OCI-LY7 (cell line): ENCODE measurements around the gene CYTIP. TPM values are rescaled to one million over a fixed set of nuclear protein-coding genes. Genes with fewer than 3 reads are reported as not detected.

Source experiments
- BruUV-seq: library from RNA; stranded (reverse); fragments of 400-500 nt; replicated peaks from 2 replicates; lab custom pipeline; 2021; lab: Mats Ljungman, UMichigan
- CTCF ChIA-PET: fragments of 300-600 bp; sonication (Branson Sonifier 250); formaldehyde crosslinking; loops from one replicate; lab custom pipeline; 2022; ENCODE audit warnings: antibody characterized with exemption; ENCODE audit not compliant: unreplicated experiment; lab: Charles Lee
- POLR2A ChIA-PET: fragments of 300-600 bp; sonication (Branson Sonifier 250); formaldehyde crosslinking; loops from one replicate; lab custom pipeline; 2022; ENCODE audit warnings: antibody characterized with exemption; lab: Charles Lee
- DNase-seq: peaks from one replicate; pipeline ENCODE4 v3.0.0-alpha.2; 2015; ENCODE audit warnings: low spot score
- H2AFZ ChIP-seq: fragments of 200-600 bp; sonication (generic), shearing (Covaris generic); 2 replicates; pipeline ENCODE4 v1.6.1; 2014; ENCODE audit warnings: mild to moderate bottlenecking, antibody characterized with exemption, low read length, moderate library complexity
- H3K27ac ChIP-seq: fragments of 200-600 bp; sonication (generic); 2 replicates; pipeline ENCODE4 v1.5.1; 2014; ENCODE audit warnings: mixed run types, low read depth, mild to moderate bottlenecking, moderate library complexity, low read length, inconsistent platforms; ENCODE audit not compliant: poor library complexity, severe bottlenecking
- H3K36me3 ChIP-seq: fragments of 200-600 bp; sonication (generic); 2 replicates; pipeline ENCODE4 v1.6.1; 2014; ENCODE audit warnings: mild to moderate bottlenecking, antibody characterized with exemption, low read length, moderate library complexity, mixed read lengths; ENCODE audit not compliant: insufficient read depth
- H3K4me1 ChIP-seq: fragments of 200-600 bp; sonication (generic); 2 replicates; pipeline ENCODE4 v1.5.1; 2014; ENCODE audit warnings: mild to moderate bottlenecking, low read length; ENCODE audit not compliant: insufficient read depth, poor library complexity, severe bottlenecking
- H3K4me2 ChIP-seq: fragments of 200-600 bp; sonication (generic); 2 replicates; pipeline ENCODE4 v1.6.1; 2014; ENCODE audit warnings: mild to moderate bottlenecking, low read length
- H3K4me3 ChIP-seq: fragments of 200-600 bp; sonication (generic); 2 replicates; pipeline ENCODE4 v1.5.1; 2014; ENCODE audit warnings: mild to moderate bottlenecking, low read depth, low read length; ENCODE audit not compliant: poor library complexity, severe bottlenecking
- H3K79me2 ChIP-seq: fragments of 200-600 bp; sonication (generic); 2 replicates; pipeline ENCODE4 v1.6.1; 2016; ENCODE audit warnings: low read depth, mild to moderate bottlenecking, low read length, moderate library complexity, mixed read lengths; ENCODE audit not compliant: insufficient read depth
- H3K9me2 ChIP-seq: fragments of 200-600 bp; sonication (generic); 2 replicates; pipeline ENCODE4 v1.6.1; 2016; ENCODE audit warnings: mild to moderate bottlenecking, low read length, mixed read lengths; ENCODE audit not compliant: insufficient read depth
- H3K9me3 ChIP-seq: fragments of 200-600 bp; sonication (generic); 2 replicates; pipeline ENCODE4 v1.6.1; 2014; ENCODE audit warnings: mild to moderate bottlenecking, mixed run types, low read length, mixed read lengths
- H4K20me1 ChIP-seq: fragments of 200-600 bp; sonication (generic); 2 replicates; pipeline ENCODE4 v1.6.1; 2014; ENCODE audit warnings: mild to moderate bottlenecking, antibody characterized with exemption, low read length, moderate library complexity, mixed read lengths; ENCODE audit not compliant: insufficient read depth
- EZH2phosphoT487 ChIP-seq: fragments of 200-600 bp; sonication (generic); IDR thresholded peaks from 2 replicates; pipeline ENCODE4 v1.6.1; 2018; ENCODE audit warnings: low read depth, borderline replicate concordance, mild to moderate bottlenecking, mixed run types, antibody characterized with exemption, low read length, moderate library complexity, mixed read lengths
- intact Hi-C: fragments of 100-400 bp; cut with micrococcal nuclease; formaldehyde crosslinking; loops from one replicate; pipeline ENCODE4 v1.10.0; 2022; ENCODE audit not compliant: unreplicated experiment
- total RNA-seq, 2 experiments: library from RNA; depleted of rRNA in 1 of 2; stranded (reverse); fragments of >200 nt in 1 of 2; shearing (Covaris generic) in 1 of 2; gene quantifications; 2 replicates each; pipeline ENCODE4 v1.2.3, GENCODE V29; 2014 to 2022
- TF ChIP-seq, protein P1 (sequence below): fragments of 200-600 bp; sonication (generic); conservative IDR thresholded peaks from 2 replicates; pipeline ENCODE4 v1.5.1; 2014; ENCODE audit warnings: mild to moderate bottlenecking, antibody characterized with exemption, low read length, moderate library complexity, mixed read lengths

CYTIP gene
- total RNA-seq, 2 experiments from 2014 or later = 49.2 to 64.0 TPM

DNA sequence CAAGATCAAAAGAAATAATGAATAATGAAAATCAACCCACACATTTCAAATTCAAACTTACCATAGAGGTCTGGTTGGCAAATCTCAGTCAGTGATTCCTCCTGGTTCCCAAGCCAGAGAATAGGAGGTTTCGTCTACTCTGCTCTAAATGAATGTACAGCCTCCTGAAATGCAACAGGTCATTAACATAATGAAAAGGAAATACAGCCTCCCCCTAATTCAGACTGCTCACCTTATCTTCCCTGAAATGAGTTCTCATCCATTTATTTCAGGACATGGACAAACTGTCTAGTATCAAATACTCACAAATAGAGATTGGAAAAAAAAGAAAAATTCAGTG lies 43.4 kb upstream of the CYTIP start:
- CTCF ChIA-PET = interaction anchor here (0.6 kb wide), 1 partner anchor 154 kb away, joined by 3 read pairs; no protein-coding TSS in a partner anchor
- H2AFZ ChIP-seq = 0 out of 2 replicates have a peak overlapping the region, but pooled peaks have one; percentile 34
- H3K79me2 ChIP-seq = no peaks in the 10 kb centered on the region
- no TSS peak for BruUV-seq
- no peaks in the 10 kb centered on the region for H4K20me1 ChIP-seq
- no peak for DNase-seq
- peaks cover under 1% of the 10 kb centered on the region for H3K4me1 ChIP-seq
- intact Hi-C loops = no loop called here
- H3K4me2 ChIP-seq = no peak overlapping the region
- no peaks in the 10 kb centered on the region for H3K9me2 ChIP-seq
- POLR2A ChIA-PET = no interaction called here
- no peak overlapping the region for H3K4me3 ChIP-seq
- no peaks in the 10 kb centered on the region for H3K36me3 ChIP-seq
- H3K9me3 ChIP-seq = no peaks in the 10 kb centered on the region
- TF ChIP-seq, protein P1, sequence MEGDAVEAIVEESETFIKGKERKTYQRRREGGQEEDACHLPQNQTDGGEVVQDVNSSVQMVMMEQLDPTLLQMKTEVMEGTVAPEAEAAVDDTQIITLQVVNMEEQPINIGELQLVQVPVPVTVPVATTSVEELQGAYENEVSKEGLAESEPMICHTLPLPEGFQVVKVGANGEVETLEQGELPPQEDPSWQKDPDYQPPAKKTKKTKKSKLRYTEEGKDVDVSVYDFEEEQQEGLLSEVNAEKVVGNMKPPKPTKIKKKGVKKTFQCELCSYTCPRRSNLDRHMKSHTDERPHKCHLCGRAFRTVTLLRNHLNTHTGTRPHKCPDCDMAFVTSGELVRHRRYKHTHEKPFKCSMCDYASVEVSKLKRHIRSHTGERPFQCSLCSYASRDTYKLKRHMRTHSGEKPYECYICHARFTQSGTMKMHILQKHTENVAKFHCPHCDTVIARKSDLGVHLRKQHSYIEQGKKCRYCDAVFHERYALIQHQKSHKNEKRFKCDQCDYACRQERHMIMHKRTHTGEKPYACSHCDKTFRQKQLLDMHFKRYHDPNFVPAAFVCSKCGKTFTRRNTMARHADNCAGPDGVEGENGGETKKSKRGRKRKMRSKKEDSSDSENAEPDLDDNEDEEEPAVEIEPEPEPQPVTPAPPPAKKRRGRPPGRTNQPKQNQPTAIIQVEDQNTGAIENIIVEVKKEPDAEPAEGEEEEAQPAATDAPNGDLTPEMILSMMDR = no peak
- no peak for TF ChIP-seq EZH2phosphoT487
- no peak overlapping the region for H3K27ac ChIP-seq

- TF ChIP-seq EZH2phosphoT487 = no peak
- Histone ChIP-seq H3K36me3 (no peaks in the 10 kb centered on the region), H3K9me2 (no peaks in the 10 kb centered on the region), H3K4me2 (no peak overlapping the region), H3K79me2 (no peaks in the 10 kb centered on the region), H3K9me3 (no peaks in the 10 kb centered on the region), H3K27ac (no peak overlapping the region), H2AFZ (no peak overlapping the region), H3K4me3 (no peak overlapping the region), H4K20me1 (no peaks in the 10 kb centered on the region), H3K4me1 (peaks cover 4% of the 10 kb centered on the region)
- intact Hi-C loops = no loop called here
- CTCF ChIA-PET = interaction anchor here (0.6 kb wide), 1 partner anchor 153 kb away, joined by 3 read pairs; no protein-coding TSS in a partner anchor
- no TSS peak for BruUV-seq
- DNase-seq = no peak
- POLR2A ChIA-PET = interaction anchor here (0.8 to 1.9 kb wide), 2 partner anchors 8 to 13 kb away, joined by 3 to 8 read pairs; no protein-coding TSS in a partner anchor
Observed at GRCh38 chr2:157486596-157487270, 42.8 kb upstream of the CYTIP start.

DNA sequence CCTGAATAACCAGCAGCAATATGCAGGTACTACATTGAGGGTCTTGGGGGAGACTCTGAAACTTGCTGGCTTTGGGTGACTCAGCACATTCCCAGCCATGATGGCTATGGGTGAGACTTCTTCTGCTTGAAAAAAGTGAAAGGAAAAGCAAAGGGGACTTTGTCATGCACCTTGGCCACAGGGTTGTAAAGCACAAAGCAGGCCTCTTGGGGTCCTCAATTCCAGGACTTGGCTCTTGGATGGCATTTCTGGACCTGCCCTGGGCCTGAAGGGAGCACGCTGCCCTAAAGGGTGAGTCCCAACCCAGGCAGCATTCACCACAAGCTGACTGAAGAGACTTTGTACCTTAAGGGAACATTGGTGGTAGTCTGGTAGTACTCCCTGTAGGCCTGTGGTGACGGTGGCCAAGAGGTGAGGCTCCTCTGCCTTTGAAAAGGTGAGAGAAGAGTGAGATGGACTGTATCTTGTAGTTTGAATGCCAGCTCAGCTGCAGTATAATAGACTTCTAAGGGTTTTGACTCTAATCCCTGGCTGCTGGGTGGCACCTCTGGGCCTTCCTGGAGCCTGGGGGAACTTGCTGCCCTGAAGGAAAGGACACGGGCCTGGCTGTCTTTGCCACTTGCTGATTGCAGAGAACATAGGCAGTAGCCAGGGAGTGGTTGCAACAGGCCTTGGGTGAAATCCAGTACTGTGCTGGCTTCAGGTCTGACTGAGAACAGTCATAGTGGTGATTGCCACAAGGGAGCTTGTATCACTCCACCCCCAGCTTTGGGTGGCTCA lies 36.5 kb upstream of the CYTIP start:
- peak overlapping the region; percentile 67; the same call in 1 of the 2 replicates for H2AFZ ChIP-seq
- no peak for DNase-seq

More for the DNA sequence above, 36.5 kb upstream of the CYTIP start:
- Histone ChIP-seq H3K27ac (no peak overlapping the region), H3K4me1 (peaks cover 42% of the 10 kb centered on the region), H3K9me3 (no peaks in the 10 kb centered on the region), H3K4me3 (no peak overlapping the region), H4K20me1 (no peaks in the 10 kb centered on the region), H3K4me2 (no peak overlapping the region), H3K79me2 (no peaks in the 10 kb centered on the region), H3K36me3 (no peaks in the 10 kb centered on the region), H3K9me2 (no peaks in the 10 kb centered on the region)
- intact Hi-C loops = no loop called here
- no peak for TF ChIP-seq EZH2phosphoT487
- TF ChIP-seq, protein P1 = no peak
- CTCF ChIA-PET = interaction anchor here (0.5 kb wide), 1 partner anchor 1589 kb away, joined by 5 read pairs; no protein-coding TSS in a partner anchor
- POLR2A ChIA-PET = interaction anchor here (0.7 to 1.0 kb wide), 2 partner anchors 36 to 147 kb away, joined by 3 read pairs; partner anchors contain the start of gene CYTIP
- no TSS peak for BruUV-seq
